Right lobe of liver (tissue), 6 donors: Measurements from ENCODE around the gene SLC39A1. TPM values are rescaled to one million over a fixed set of nuclear protein-coding genes. Genes with fewer than 3 reads are reported as not detected.
A peak's percentile ranks its signal among the peaks of the same experiment; 100 is the strongest.

Experiments used
- ATAC-seq, 4 donors: fragments of 200-7000 bp; cut with Tn5 transposase; one replicate each; pipeline ENCODE4 v1.9.1; 2020; ENCODE audit warnings: mild to moderate bottlenecking in 4 of 4, moderate library complexity in 4 of 4
- DNase-seq, 3 donors: peaks; one replicate each; pipeline ENCODE4 v3.0.0-alpha.2; 2020
- H3K27ac ChIP-seq, 3 donors: fragments of 200-600 bp; one replicate each; pipeline ENCODE4 v1.8.0; 2022
- H3K27me3 ChIP-seq, 2 donors: fragments of 200-600 bp; one replicate each; pipeline ENCODE4 v1.8.0; 2022
- H3K36me3 ChIP-seq, 4 donors: fragments of 200-600 bp; sonication (generic) in 1 of 4; one replicate each; pipeline versions ENCODE4 v1.5.1 to v1.8.0; 2017 to 2022; ENCODE audit warnings: control low read depth in 1 of 4
- H3K4me1 ChIP-seq, 4 donors: fragments of 200-600 bp; sonication (generic) in 1 of 4; one replicate each; pipeline versions ENCODE4 v1.5.1 to v1.8.0; 2017 to 2022; ENCODE audit warnings: control low read depth in 1 of 4
- H3K4me3 ChIP-seq, 3 donors: fragments of 200-600 bp; one replicate each; pipeline ENCODE4 v1.8.0; 2022
- H3K9me3 ChIP-seq, 4 donors: fragments of 200-600 bp; sonication (generic) in 1 of 4; one replicate each; pipeline versions ENCODE4 v1.5.1 to v1.8.0; 2017 to 2022; ENCODE audit warnings: control low read depth in 1 of 4
- POLR2A ChIP-seq: fragments of 450-650 bp; IDR thresholded peaks from one replicate; pipeline ENCODE4 v1.6.1; 2017; ENCODE audit warnings: antibody characterized with exemption, mild to moderate bottlenecking
- WGBS: methylation state at CpG from one replicate; pipeline ENCODE4 v1.1.6; 2018; ENCODE audit warnings: low coverage, low lambda C conversion rate; ENCODE audit not compliant: insufficient coverage; ENCODE audit errors: missing lambda C conversion rate; 5-methylcytosine and 5-hydroxymethylcytosine counted together
- intact Hi-C, 2 donors: fragments of 100-400 bp; cut with DNase I; formaldehyde crosslinking; loops; one replicate each; pipeline versions ENCODE4 v1.11.2 to v1.14.1; 2022
- total RNA-seq, 6 experiments: library from RNA; depleted of rRNA in 2 of 6; stranded (reverse); fragments of >200 nt in 2 of 6; fragmentation: NEBNext Ultra II Directional in 3 of 6; extraction: Animal tissue kit (Norgen Biotek cat#: 25700) in 3 of 6; gene quantifications; one replicate each; pipeline versions ENCODE4 v1.1.0 to v1.2.4, GENCODE V29; 2016 to 2023
- TF ChIP-seq, protein P1 (sequence below), 4 donors: fragments of 200-600 bp in 3 of 4; fragments of 450-650 bp in 1 of 4; IDR thresholded peaks; one replicate each; pipeline versions ENCODE4 v1.5.1 to v1.8.0; 2016 to 2022; ENCODE audit warnings: antibody characterized with exemption in 4 of 4, mild to moderate bottlenecking in 2 of 4
- donor health status: DM: no; HTN: yes; CAD: no.
- donor health status: DM: no; HTN: no; CAD: no.
- donor health status: DM: no; HTN: no; CAD: no.
- donor health status: DM: no; HTN: yes; CAD: no.
- donor health status: DM: no; HTN: yes; CAD: no.

Gene SLC39A1
- total RNA-seq, 6 experiments from 2014 or later, result 33.0 to 63.6 (median 47.7) TPM

DNA sequence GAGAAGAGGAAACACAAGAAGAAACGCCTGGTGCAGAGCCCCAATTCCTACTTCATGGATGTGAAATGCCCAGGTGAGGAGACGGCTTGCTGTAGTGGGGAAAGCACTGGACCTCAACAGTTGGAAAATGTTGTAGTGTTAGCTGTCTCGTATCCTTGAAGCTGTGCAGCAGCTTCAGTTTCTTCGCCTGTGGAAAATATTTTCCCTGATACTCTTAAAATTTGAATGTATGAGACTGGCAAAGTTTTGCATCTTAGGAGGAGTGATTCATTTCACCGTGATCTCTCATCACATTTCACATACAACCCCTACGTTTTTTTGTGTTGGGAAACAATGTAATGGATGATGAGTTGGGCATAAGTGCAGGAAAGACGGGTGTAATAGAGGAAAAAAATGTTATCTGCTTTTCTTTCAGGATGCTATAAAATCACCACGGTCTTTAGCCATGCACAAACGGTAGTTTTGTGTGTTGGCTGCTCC, 27.9 kb upstream of the SLC39A1 start:
- TF ChIP-seq, protein P1, sequence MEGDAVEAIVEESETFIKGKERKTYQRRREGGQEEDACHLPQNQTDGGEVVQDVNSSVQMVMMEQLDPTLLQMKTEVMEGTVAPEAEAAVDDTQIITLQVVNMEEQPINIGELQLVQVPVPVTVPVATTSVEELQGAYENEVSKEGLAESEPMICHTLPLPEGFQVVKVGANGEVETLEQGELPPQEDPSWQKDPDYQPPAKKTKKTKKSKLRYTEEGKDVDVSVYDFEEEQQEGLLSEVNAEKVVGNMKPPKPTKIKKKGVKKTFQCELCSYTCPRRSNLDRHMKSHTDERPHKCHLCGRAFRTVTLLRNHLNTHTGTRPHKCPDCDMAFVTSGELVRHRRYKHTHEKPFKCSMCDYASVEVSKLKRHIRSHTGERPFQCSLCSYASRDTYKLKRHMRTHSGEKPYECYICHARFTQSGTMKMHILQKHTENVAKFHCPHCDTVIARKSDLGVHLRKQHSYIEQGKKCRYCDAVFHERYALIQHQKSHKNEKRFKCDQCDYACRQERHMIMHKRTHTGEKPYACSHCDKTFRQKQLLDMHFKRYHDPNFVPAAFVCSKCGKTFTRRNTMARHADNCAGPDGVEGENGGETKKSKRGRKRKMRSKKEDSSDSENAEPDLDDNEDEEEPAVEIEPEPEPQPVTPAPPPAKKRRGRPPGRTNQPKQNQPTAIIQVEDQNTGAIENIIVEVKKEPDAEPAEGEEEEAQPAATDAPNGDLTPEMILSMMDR (IDR thresholded peaks at IDR 0.05), result no peak
- TF ChIP-seq POLR2A, result no peak
- peak overlapping the region; percentile 79 to 83 (median 81) for H3K4me3 ChIP-seq
- intact Hi-C loops, result no loop called here
- peak overlapping the region; percentile 93 to 97 (median 95) for H3K27ac ChIP-seq
- H3K27me3 ChIP-seq, result no peaks in the 10 kb centered on the region
- H3K4me1 ChIP-seq, result peaks cover 0 to 18% (median 7%) of the 10 kb centered on the region in 4 donors
- DNase-seq (no peak), ATAC-seq (no peak)
- peaks cover 0 to 31% (median 14%) of the 10 kb centered on the region in 4 donors for H3K36me3 ChIP-seq
- 5% methylated on average over 9 of the region's 9 CpGs for WGBS
- H3K9me3 ChIP-seq, result peaks cover 0 to 4% (median 0%) of the 10 kb centered on the region in 4 donors

- peak; percentile 98 for TF ChIP-seq POLR2A
- TF ChIP-seq, protein P1 (IDR thresholded peaks at IDR 0.05), result no peak
- Histone ChIP-seq H3K36me3 (peaks cover 0 to 30% (median 14%) of the 10 kb centered on the region in 4 donors), H3K27me3 (no peaks in the 10 kb centered on the region), H3K4me1 (peaks cover 0 to 16% (median 7%) of the 10 kb centered on the region in 4 donors), H3K9me3 (peaks cover 0 to 2% (median 0%) of the 10 kb centered on the region in 4 donors), H3K27ac (peak within 1 kb of the TSS; percentile 93 to 97 (median 95)), H3K4me3 (peak within 1 kb of the TSS; percentile 79 to 83 (median 81))
- 1% methylated on average over 19 of the region's 36 CpGs for WGBS
- DNase-seq, result peak; percentile 78 to 94 (median 88)
- intact Hi-C loops, result no loop called here
- ATAC-seq, result peak; percentile 63 to 72 (median 70)
Measured at GRCh38 chr1:153990468-153991150, 27.3 kb upstream of the SLC39A1 start, which contains the start of gene RPS27. TSS of gene RPS27 (plus strand) at chr1:153990762. CDS start at chr1:153990797, 35 bp downstream.

DNA sequence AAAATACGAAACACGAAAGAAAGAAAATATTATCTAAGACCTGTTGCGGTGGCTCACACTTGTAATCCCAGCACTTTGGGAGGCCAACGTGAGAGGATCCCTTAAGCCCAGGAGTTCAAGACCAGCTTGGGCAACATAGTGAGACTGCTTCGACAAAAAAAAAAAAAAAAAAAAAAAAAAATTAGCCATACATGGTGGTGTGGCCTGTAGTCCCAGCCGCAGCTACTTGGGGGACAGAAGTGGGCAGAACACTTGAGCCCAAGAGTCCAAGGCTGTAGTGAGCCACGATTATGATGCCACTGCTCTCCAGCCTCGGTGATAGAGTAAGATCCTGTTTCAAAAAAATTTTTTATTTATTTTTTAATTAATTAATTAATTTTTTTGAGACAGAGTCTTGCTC, 24.3 kb upstream of the SLC39A1 start:
- DNase-seq (no peak), ATAC-seq (no peak)
- intact Hi-C loops, result loop anchor here (5.0 to 10.0 kb wide), 2 partner anchors 190 to 313 kb away; partner anchors contain the start of genes ILF2 (in 1 of the 2) and NPR1 (in 1 of the 2)
- Histone ChIP-seq H3K9me3 (no peaks in the 10 kb centered on the region), H3K27ac (no peak overlapping the region), H3K4me1 (peaks cover 0 to 28% (median 12%) of the 10 kb centered on the region in 4 donors), H3K27me3 (no peaks in the 10 kb centered on the region), H3K36me3 (peaks cover 0 to 17% (median 6%) of the 10 kb centered on the region in 4 donors), H3K4me3 (no peak overlapping the region)
- WGBS, result 90% methylated on average over 8 of the region's 8 CpGs
- TF ChIP-seq POLR2A, result no peak
- TF ChIP-seq, protein P1 (IDR thresholded peaks at IDR 0.05), result no peak

- DNase-seq (peak; percentile 91 to 93 (median 92)), ATAC-seq (peak; percentile 83 to 94 (median 86))
- TF ChIP-seq POLR2A, result peak; percentile 30
- TF ChIP-seq, protein P1 (IDR thresholded peaks at IDR 0.05), result no peak
- WGBS, result 3% methylated on average over 12 of the region's 32 CpGs
- Histone ChIP-seq H3K9me3 (no peaks in the 10 kb centered on the region), H3K27me3 (no peaks in the 10 kb centered on the region), H3K36me3 (peaks cover 0 to 12% (median 0%) of the 10 kb centered on the region in 4 donors), H3K4me3 (peak within 1 kb of the TSS; percentile 52 to 76 (median 70)), H3K4me1 (peaks cover 0 to 16% (median 5%) of the 10 kb centered on the region in 4 donors), H3K27ac (peak within 1 kb of the TSS; percentile 58 to 83 (median 75))
- intact Hi-C loops, result loop anchor here (5.0 to 10.0 kb wide), 2 partner anchors 189 to 311 kb away; partner anchors contain the start of genes ILF2 (in 1 of the 2) and NPR1 (in 1 of the 2)
Measured at GRCh38 chr1:153985941-153986761, 22.8 kb upstream of the SLC39A1 start, which contains the start of gene RAB13. TSS of gene RAB13 (minus strand) at chr1:153986339. CDS start at chr1:153986236, 103 bp downstream.
